Measurements from ENCODE around the gene NUDT3. TPM values are rescaled to one million over a fixed set of nuclear protein-coding genes. Genes with fewer than 3 reads are reported as not detected.
"Not testable (repeated sequence)": the region's sequence is repeated elsewhere in the genome, so short reads cannot be mapped to it uniquely, and the experiment has no call there.

The NUDT3 gene
- total RNA-seq, 1 experiment from 2014 or later = 23.6 TPM

DNA sequence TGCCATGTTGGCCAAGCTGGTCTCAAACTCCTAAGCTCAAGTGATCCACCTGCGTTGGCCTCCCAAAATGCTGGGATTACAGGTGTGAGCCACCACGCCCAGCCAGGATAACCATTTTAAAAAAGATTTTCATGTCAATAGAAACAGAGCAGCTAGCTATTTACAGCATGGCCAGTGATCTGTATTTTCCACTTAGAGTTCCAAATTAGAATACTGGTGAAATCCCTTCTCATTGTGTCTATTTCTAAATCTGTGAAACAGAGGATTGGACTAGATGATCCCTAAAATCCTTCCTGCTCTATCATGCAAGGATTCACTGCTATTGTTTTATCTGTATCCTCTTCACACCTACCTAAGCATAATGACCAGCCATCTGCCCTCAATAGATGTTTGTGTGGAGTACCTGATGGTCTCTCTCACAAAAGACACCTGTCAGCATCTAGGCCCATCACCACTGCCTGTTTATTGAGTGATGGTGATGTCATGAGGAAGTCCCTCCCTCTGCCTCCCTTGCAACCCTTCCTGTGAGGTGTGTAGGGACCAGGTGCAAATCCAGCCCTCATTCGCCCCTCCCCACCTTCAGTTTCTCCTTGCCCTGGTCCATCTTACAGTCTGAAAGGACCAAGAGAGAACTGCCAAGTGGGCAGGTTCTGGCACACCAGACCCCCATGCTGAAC is 117.2 kb downstream of the NUDT3 start:
- peaks cover 26% of the 10 kb centered on the region for H3K36me3 Mint-ChIP-seq (ENCODE audit: insufficient read depth, unreplicated experiment)
- TF ChIP-seq, protein P1, sequence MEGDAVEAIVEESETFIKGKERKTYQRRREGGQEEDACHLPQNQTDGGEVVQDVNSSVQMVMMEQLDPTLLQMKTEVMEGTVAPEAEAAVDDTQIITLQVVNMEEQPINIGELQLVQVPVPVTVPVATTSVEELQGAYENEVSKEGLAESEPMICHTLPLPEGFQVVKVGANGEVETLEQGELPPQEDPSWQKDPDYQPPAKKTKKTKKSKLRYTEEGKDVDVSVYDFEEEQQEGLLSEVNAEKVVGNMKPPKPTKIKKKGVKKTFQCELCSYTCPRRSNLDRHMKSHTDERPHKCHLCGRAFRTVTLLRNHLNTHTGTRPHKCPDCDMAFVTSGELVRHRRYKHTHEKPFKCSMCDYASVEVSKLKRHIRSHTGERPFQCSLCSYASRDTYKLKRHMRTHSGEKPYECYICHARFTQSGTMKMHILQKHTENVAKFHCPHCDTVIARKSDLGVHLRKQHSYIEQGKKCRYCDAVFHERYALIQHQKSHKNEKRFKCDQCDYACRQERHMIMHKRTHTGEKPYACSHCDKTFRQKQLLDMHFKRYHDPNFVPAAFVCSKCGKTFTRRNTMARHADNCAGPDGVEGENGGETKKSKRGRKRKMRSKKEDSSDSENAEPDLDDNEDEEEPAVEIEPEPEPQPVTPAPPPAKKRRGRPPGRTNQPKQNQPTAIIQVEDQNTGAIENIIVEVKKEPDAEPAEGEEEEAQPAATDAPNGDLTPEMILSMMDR (IDR thresholded peaks at IDR 0.05; ENCODE audit: unreplicated experiment) = no peak
- peaks cover 5% of the 10 kb centered on the region for H3K4me1 Mint-ChIP-seq (ENCODE audit: insufficient read depth, unreplicated experiment)
- H3K9me3 Mint-ChIP-seq (ENCODE audit: unreplicated experiment) = no peaks in the 10 kb centered on the region
- DNase-seq (ENCODE audit: unreplicated experiment) = no peak
- no peaks in the 10 kb centered on the region for H3K27me3 Mint-ChIP-seq (ENCODE audit: insufficient read depth, unreplicated experiment)
- H3K27ac Mint-ChIP-seq (ENCODE audit: low read depth, unreplicated experiment) = no peak overlapping the region
- intact Hi-C loops (cut with micrococcal nuclease) = no loop called here
- ChIA-PET POLR2A (no interaction called here), CTCF (interaction anchor here (0.7 kb wide), 1 partner anchor 765 kb away, joined by 3 read pairs; no protein-coding TSS in a partner anchor)
- no peak overlapping the region for H3K4me3 Mint-ChIP-seq (ENCODE audit: unreplicated experiment)
- BruUV-seq (replicated peaks) = no TSS peak

DNA sequence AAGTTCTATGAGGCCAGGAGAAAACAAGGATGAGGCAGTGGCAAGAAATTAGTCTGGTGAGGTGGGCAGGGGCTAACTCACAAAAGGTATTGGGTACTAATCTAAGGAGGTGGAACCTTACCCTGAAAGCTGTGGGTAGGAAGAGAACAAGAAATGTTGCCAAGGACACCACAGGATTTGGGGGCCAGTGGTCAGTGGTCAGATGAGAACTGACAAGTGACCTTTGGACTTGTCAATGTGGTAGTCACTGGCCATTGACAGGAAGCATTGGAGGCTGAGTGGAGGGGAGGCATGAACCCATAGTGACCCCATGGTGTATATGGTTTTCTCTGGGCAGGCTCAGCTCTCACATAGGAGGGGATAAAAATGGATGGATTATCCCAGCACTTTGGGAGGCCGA is 118.3 kb downstream of the NUDT3 start:
- no peak overlapping the region for H3K4me3 Mint-ChIP-seq (ENCODE audit: unreplicated experiment)
- intact Hi-C loops (cut with micrococcal nuclease) = no loop called here
- H3K27me3 Mint-ChIP-seq (ENCODE audit: insufficient read depth, unreplicated experiment) = no peaks in the 10 kb centered on the region
- POLR2A ChIA-PET = no interaction called here
- peaks cover 15% of the 10 kb centered on the region for H3K36me3 Mint-ChIP-seq (ENCODE audit: insufficient read depth, unreplicated experiment)
- no peaks in the 10 kb centered on the region for H3K9me3 Mint-ChIP-seq (ENCODE audit: unreplicated experiment)
- TF ChIP-seq, protein P1 (IDR thresholded peaks at IDR 0.05; ENCODE audit: unreplicated experiment) = no peak
- CTCF ChIA-PET = interaction anchor here (0.7 kb wide), 1 partner anchor 24 kb away, joined by 5 read pairs; no protein-coding TSS in a partner anchor
- no peak for DNase-seq (ENCODE audit: unreplicated experiment)
- BruUV-seq (replicated peaks) = no TSS peak
- H3K4me1 Mint-ChIP-seq (ENCODE audit: insufficient read depth, unreplicated experiment) = peaks cover 2% of the 10 kb centered on the region
- H3K27ac Mint-ChIP-seq (ENCODE audit: low read depth, unreplicated experiment) = no peak overlapping the region

- no peaks in the 10 kb centered on the region for H3K27me3 Mint-ChIP-seq (ENCODE audit: insufficient read depth, unreplicated experiment)
- no peaks in the 10 kb centered on the region for H3K9me3 Mint-ChIP-seq (ENCODE audit: unreplicated experiment)
- ChIA-PET CTCF (no interaction called here), POLR2A (interaction anchor here (0.6 kb wide), 1 partner anchor 152 kb away, joined by 4 read pairs; no protein-coding TSS in a partner anchor)
- TF ChIP-seq, protein P1 (IDR thresholded peaks at IDR 0.05; ENCODE audit: unreplicated experiment) = no peak
- no peak overlapping the region for H3K27ac Mint-ChIP-seq (ENCODE audit: low read depth, unreplicated experiment)
- peaks cover 10% of the 10 kb centered on the region for H3K36me3 Mint-ChIP-seq (ENCODE audit: insufficient read depth, unreplicated experiment)
- intact Hi-C loops (cut with micrococcal nuclease) = no loop called here
- H3K4me3 Mint-ChIP-seq (ENCODE audit: unreplicated experiment) = no peak overlapping the region
- no peaks in the 10 kb centered on the region for H3K4me1 Mint-ChIP-seq (ENCODE audit: insufficient read depth, unreplicated experiment)
- no TSS peak for BruUV-seq (replicated peaks)
- no peak for DNase-seq (ENCODE audit: unreplicated experiment)
Measured at GRCh38 chr6:34273242-34273805, 119.1 kb downstream of the NUDT3 start.

- ChIA-PET CTCF (interaction anchor here (0.6 to 1.1 kb wide), 2 partner anchors 22 to 832 kb away, joined by 3 read pairs; no protein-coding TSS in a partner anchor), POLR2A (no interaction called here)
- Mint-ChIP-seq H3K27me3 (ENCODE audit: insufficient read depth, unreplicated experiment) (no peaks in the 10 kb centered on the region), H3K27ac (ENCODE audit: low read depth, unreplicated experiment) (no peak overlapping the region), H3K4me1 (ENCODE audit: insufficient read depth, unreplicated experiment) (no peaks in the 10 kb centered on the region), H3K4me3 (ENCODE audit: unreplicated experiment) (no peak overlapping the region), H3K36me3 (ENCODE audit: insufficient read depth, unreplicated experiment) (peaks cover 6% of the 10 kb centered on the region), H3K9me3 (ENCODE audit: unreplicated experiment) (no peaks in the 10 kb centered on the region)
- TF ChIP-seq, protein P1 (IDR thresholded peaks at IDR 0.05; ENCODE audit: unreplicated experiment) = no peak
- intact Hi-C loops (cut with micrococcal nuclease) = no loop called here
- DNase-seq (ENCODE audit: unreplicated experiment) = no peak
- no TSS peak for BruUV-seq (replicated peaks)
Measured at GRCh38 chr6:34272013-34272926, 120.2 kb downstream of the NUDT3 start.

GRCh38 chr6:34269658-34270341 is 122.7 kb downstream of the NUDT3 start:
- H3K27me3 Mint-ChIP-seq (ENCODE audit: insufficient read depth, unreplicated experiment); H3K9me3 Mint-ChIP-seq (ENCODE audit: unreplicated experiment); DNase-seq (ENCODE audit: unreplicated experiment); BruUV-seq (replicated peaks); H3K4me3 Mint-ChIP-seq (ENCODE audit: unreplicated experiment); H3K4me1 Mint-ChIP-seq (ENCODE audit: insufficient read depth, unreplicated experiment); H3K36me3 Mint-ChIP-seq (ENCODE audit: insufficient read depth, unreplicated experiment); H3K27ac Mint-ChIP-seq (ENCODE audit: low read depth, unreplicated experiment); intact Hi-C loops (cut with micrococcal nuclease): not testable (repeated sequence)
- POLR2A ChIA-PET = interaction anchor here (0.7 to 1.3 kb wide), 3 partner anchors 11 to 157 kb away, joined by 3 to 4 read pairs (median 3); no protein-coding TSS in a partner anchor
- CTCF ChIA-PET = interaction anchor here (1.3 kb wide), 1 partner anchor 20 kb away, joined by 4 read pairs; no protein-coding TSS in a partner anchor
